Measurements from ENCODE around the gene LMO1. TPM values are rescaled to one million over a fixed set of nuclear protein-coding genes. Genes with fewer than 3 reads are reported as not detected.

The LMO1 gene
- total RNA-seq, 2 experiments from 2014 or later = not detected

- TF ChIP-seq EZH2phosphoT487 (IDR thresholded peaks at IDR 0.05; ENCODE audit: borderline replicate concordance, low read depth, low read length) (no peak), CTCF (conservative IDR thresholded peaks at IDR 0.05; ENCODE audit: low read length) (no peak)
- Histone ChIP-seq H3K4me3 (ENCODE audit: low read depth, low read length, poor library complexity, severe bottlenecking) (no peak overlapping the region), H3K9me3 (ENCODE audit: low read length) (no peaks in the 10 kb centered on the region), H3K4me2 (ENCODE audit: low read length) (no peak overlapping the region), H2AFZ (ENCODE audit: low read length) (no peak overlapping the region), H3K27ac (ENCODE audit: low read depth, low read length, poor library complexity, severe bottlenecking) (no peak overlapping the region), H3K79me2 (ENCODE audit: insufficient read depth, low read depth, low read length) (no peaks in the 10 kb centered on the region), H4K20me1 (ENCODE audit: insufficient read depth, low read length) (no peaks in the 10 kb centered on the region), H3K9me2 (ENCODE audit: insufficient read depth, low read length) (no peaks in the 10 kb centered on the region), H3K4me1 (ENCODE audit: insufficient read depth, low read length, poor library complexity, severe bottlenecking) (no peaks in the 10 kb centered on the region), H3K36me3 (ENCODE audit: insufficient read depth, low read length) (no peaks in the 10 kb centered on the region)
- no peak for DNase-seq (ENCODE audit: low spot score)
- CTCF ChIA-PET (ENCODE audit: unreplicated experiment) = no interaction called here
- intact Hi-C loops (cut with micrococcal nuclease; ENCODE audit: unreplicated experiment) = no loop called here
- POLR2A ChIA-PET = interaction anchor here (0.7 kb wide), 1 partner anchor 1247 kb away, joined by 3 read pairs; no protein-coding TSS in a partner anchor
- no TSS peak for BruUV-seq (replicated peaks)
Measured at GRCh38 chr11:8268530-8269400, 5.1 kb upstream of the LMO1 start.

- H3K9me3 ChIP-seq (ENCODE audit: low read length) = no peaks in the 10 kb centered on the region
- BruUV-seq (replicated peaks) = no TSS peak
- H3K4me1 ChIP-seq (ENCODE audit: insufficient read depth, low read length, poor library complexity, severe bottlenecking) = no peaks in the 10 kb centered on the region
- H3K4me2 ChIP-seq (ENCODE audit: low read length) = no peak overlapping the region
- H3K9me2 ChIP-seq (ENCODE audit: insufficient read depth, low read length) = no peaks in the 10 kb centered on the region
- POLR2A ChIA-PET = no interaction called here
- no peak overlapping the region for H3K27ac ChIP-seq (ENCODE audit: low read depth, low read length, poor library complexity, severe bottlenecking)
- no peaks in the 10 kb centered on the region for H3K79me2 ChIP-seq (ENCODE audit: insufficient read depth, low read depth, low read length)
- no peak overlapping the region for H2AFZ ChIP-seq (ENCODE audit: low read length)
- no peaks in the 10 kb centered on the region for H3K36me3 ChIP-seq (ENCODE audit: insufficient read depth, low read length)
- CTCF ChIA-PET (ENCODE audit: unreplicated experiment) = no interaction called here
- DNase-seq (ENCODE audit: low spot score) = no peak
- intact Hi-C loops (cut with micrococcal nuclease; ENCODE audit: unreplicated experiment) = no loop called here
- H3K4me3 ChIP-seq (ENCODE audit: low read depth, low read length, poor library complexity, severe bottlenecking) = no peak overlapping the region
- H4K20me1 ChIP-seq (ENCODE audit: insufficient read depth, low read length) = no peaks in the 10 kb centered on the region
- no peak for TF ChIP-seq CTCF (conservative IDR thresholded peaks at IDR 0.05; ENCODE audit: low read length)
- no peak for TF ChIP-seq EZH2phosphoT487 (IDR thresholded peaks at IDR 0.05; ENCODE audit: borderline replicate concordance, low read depth, low read length)
Measured at GRCh38 chr11:8267831-8268529, 4.3 kb upstream of the LMO1 start.

Data from OCI-LY7 (cell line).